ENCODE data around the gene TAF4.
"Not testable (repeated sequence)": the region's sequence is repeated elsewhere in the genome, so short reads cannot be mapped to it uniquely, and the experiment has no call there.

TAF4 gene

DNA sequence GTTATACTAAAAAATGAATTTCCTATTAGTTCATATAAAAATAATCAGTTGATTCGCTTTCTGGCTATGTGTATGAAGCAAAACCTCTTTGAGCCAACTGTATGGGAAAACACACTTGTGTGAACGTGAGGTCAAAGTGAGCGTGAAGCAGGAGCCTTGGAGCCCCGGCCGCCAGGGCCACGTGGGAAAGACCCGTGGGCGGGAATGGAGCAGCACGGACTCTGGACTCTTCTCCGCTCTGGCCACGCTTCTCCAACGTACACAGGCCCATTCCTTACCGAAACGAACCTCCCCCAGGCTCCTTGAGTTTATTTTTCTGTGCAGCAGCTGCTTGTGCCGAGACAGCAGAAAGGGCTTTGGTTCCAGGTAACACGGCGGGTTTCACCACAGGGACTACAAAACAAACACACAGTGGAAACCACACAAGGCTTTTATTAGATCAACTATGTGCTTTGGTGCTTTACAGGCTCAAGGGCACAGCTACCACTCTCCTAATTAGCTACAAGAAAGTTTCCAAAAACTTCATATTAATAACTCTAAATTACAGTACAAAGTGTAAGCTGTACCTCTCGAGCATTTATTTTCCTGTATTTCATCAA lies 62.7 kb downstream of the TAF4 start:
- no peak for DNase-seq (ENCODE audit: low read depth in 2 of 2)

DNA sequence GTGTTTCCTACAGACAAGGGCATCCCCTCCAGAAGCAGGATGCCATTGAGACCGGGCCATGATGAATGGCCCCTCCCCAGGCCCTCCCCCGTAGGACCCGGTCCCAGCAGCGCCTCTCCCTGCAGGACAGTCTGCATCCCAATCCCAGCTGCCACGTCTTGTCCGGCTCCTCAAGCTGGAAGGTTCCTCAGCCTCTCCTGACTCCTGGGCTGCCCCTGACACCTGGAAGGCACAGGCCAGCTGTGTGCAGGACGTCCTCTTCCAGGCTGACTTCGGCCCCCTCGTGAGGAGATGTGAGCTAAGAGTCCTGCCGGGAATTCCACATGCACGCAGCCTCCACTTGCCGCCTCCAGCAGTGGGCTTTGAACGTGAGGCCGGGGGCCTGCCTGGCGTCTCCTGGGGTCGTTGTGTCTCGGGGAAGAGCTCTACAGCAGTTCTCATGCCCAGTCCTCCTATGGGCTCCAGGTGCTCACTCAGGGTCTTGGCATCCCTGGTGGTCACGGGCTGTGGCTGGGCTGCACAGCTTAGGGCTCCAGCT lies 64.4 kb downstream of the TAF4 start:
- DNase-seq (ENCODE audit: low read depth in 2 of 2) = no peak

- no peak for DNase-seq (ENCODE audit: low read depth in 2 of 2)
Observed at GRCh38 chr20:61998343-61999121, 67.1 kb downstream of the TAF4 start.

GRCh38 chr20:61997891-61998290 lies 67.8 kb downstream of the TAF4 start:
- DNase-seq (ENCODE audit: low read depth in 2 of 2) = no peak

GRCh38 chr20:61997372-61997771 lies 68.3 kb downstream of the TAF4 start:
- DNase-seq (ENCODE audit: low read depth in 2 of 2) = no peak

- no peak for DNase-seq (ENCODE audit: low read depth in 2 of 2)
Observed at GRCh38 chr20:61994546-61994945, 71.1 kb downstream of the TAF4 start.

DNA sequence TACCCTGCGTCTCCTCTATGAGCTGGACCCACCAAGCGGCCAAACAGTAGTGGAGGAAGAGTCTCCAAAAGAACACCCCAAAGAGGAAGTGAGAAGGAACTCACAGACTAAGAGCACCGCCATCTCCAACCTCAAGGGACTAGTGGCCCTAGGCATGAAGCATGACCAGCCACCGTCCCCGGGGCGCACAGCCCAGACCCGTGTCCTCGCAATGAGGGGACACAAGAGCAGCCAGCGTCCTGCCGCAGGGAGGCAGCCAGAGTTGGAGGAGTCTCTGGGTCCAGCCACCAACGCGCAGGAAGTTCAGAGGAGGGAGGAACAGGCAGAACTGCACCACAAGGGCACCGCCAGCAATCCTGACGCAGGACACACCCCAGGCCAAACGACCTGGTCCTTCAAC lies 72.6 kb downstream of the TAF4 start:
- no peak for DNase-seq (ENCODE audit: low read depth in 2 of 2)

- no peak for DNase-seq (ENCODE audit: low read depth in 2 of 2)
Observed at GRCh38 chr20:61991476-61991875, 74.2 kb downstream of the TAF4 start.

GRCh38 chr20:61990484-61990883 lies 75.2 kb downstream of the TAF4 start:
- no peak for DNase-seq (ENCODE audit: low read depth in 2 of 2)

- no peak for DNase-seq (ENCODE audit: low read depth in 2 of 2)
Observed at GRCh38 chr20:61989741-61990140, 75.9 kb downstream of the TAF4 start.

- no peak for DNase-seq (ENCODE audit: low read depth in 2 of 2)
Observed at GRCh38 chr20:61988665-61989064, 77.0 kb downstream of the TAF4 start.

- no peak for DNase-seq (ENCODE audit: low read depth in 2 of 2)
Observed at GRCh38 chr20:61986762-61987321, 78.8 kb downstream of the TAF4 start.

DNA sequence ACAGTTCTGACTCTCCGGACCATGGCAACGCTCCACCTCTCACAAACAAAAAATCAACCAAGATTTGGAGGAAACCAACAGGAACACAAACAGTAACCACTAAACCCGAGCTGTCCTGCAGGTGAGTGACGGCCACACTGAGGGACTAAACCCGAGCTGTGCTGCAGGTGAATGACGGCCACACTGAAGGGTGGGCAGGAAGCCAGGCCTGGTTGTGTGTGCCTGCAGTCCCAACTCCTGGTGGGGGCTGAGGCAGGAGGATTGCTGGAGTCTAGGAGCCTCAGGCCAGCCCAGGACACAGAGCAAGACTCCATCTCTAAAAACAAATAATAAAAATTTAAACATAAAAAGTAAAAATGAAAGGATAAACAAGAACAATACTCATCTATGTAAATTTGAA lies 80.6 kb downstream of the TAF4 start:
- DNase-seq (ENCODE audit: low read depth in 2 of 2) = no peak

- DNase-seq (ENCODE audit: low read depth in 2 of 2) = not testable (repeated sequence)
Observed at GRCh38 chr20:61984431-61984830, 81.2 kb downstream of the TAF4 start.

- DNase-seq (ENCODE audit: low read depth in 2 of 2) = no peak
Observed at GRCh38 chr20:61983965-61984364, 81.7 kb downstream of the TAF4 start.

DNA sequence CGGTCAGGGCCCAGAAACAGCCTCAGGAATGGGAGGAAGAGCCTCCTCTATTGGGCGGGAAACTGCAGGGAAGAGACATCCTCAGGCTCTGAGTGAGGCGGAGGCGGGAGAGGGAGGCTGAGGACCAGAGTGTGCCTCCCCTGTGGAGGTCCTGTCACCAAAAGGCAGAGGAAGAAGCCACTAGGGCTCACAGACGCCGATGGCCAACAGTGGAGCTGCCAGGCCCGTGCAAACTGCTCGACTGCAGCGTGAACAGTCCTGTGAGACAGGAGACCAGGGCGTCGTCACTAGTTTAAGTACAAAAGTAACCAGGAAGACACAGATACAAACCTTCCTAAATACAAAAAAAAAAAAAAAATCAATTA lies 82.7 kb downstream of the TAF4 start:
- no peak for DNase-seq (ENCODE audit: low read depth in 2 of 2)

- no peak for DNase-seq (ENCODE audit: low read depth in 2 of 2)
Observed at GRCh38 chr20:61982191-61982950, 83.3 kb downstream of the TAF4 start.

DNA sequence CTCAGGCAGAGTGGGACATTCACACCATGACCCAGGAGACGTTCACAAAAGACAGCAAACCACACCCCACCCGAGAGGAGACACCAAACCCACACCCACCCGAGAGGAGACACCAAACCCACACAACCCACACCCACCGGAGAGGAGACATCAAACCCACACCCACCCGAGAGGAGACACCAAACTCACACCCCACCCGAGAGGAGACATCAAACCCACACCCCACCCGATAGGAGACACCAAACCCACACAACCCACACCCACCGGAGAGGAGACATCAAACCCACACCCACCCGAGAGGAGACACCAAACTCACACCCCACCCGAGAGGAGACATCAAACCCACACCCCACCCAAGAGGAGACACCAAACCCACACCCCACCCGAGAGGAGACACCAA lies 84.0 kb downstream of the TAF4 start:
- DNase-seq (ENCODE audit: low read depth in 2 of 2) = not testable (repeated sequence)

- no peak for DNase-seq (ENCODE audit: low read depth in 2 of 2)
Observed at GRCh38 chr20:61980647-61981583, 84.8 kb downstream of the TAF4 start.

DNA sequence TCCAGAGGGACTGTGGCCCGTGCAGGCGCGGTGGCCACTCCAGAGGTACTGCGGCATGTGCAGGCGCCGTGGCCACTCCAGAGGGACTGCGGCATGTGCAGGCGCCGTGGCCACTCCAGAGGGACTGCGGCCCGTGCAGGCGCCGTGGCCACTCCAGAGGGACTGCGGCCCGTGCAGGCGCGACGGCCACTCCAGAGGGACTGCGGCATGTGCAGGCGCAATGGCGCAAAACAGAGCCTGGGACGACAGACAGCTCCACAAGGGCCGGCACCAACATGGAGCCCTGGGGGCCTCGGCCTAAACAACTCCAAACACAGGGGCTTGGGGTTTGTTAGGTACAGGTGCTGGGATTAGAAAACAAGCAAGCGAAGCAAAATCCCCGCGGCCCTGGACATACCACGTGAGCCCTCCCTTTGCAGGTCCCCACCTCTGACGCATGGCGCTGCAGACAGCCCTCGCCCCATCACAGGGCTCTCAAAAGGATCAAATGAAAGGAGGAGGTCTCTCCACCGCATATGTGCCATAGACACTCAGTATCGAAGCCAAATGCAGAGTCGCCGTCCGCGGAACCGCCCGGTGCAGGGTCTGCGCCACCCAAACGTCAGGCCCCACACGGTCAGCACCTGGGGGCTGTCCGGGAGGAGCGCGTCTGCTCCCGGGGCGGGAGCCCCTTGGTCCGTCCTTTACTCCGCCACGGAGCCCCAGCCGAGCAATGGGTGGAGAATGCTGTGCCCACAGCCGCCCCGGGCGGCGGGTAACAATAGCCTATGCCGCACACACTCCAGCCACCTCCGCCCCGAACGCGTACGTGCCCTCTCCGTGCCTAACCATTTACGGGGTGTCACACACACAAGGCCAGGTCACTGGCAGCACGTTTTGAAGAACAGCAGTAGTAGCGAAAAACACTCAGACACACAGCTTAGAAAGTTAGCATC lies 85.7 kb downstream of the TAF4 start:
- DNase-seq (ENCODE audit: low read depth in 2 of 2) = no peak

Data from stimulated activated CD8-positive, alpha-beta memory T cell treated with anti-CD3 and anti-CD28 coated beads, Interleukin-15, amount 100 ng/mL, for 4 hours (primary cell).